Stimulated activated CD4-positive, alpha-beta T cell treated with anti-CD3 and anti-CD28 coated beads, Interleukin-4, amount 100 ng/mL, for 1 hour (primary cell): ENCODE data around the gene MYPOP.

Experiments used
- DNase-seq: peaks from one replicate; pipeline ENCODE4 v3.0.0-alpha.2; 2020

MYPOP gene

GRCh38 chr19:45862564-45863334, 39.7 kb downstream of the MYPOP start, which contains the start of gene SYMPK:
TSS of gene SYMPK (minus strand) at chr19:45863147. CDS start at chr19:45854495, 8,652 bp downstream.
- peak; percentile 99 for DNase-seq

DNA sequence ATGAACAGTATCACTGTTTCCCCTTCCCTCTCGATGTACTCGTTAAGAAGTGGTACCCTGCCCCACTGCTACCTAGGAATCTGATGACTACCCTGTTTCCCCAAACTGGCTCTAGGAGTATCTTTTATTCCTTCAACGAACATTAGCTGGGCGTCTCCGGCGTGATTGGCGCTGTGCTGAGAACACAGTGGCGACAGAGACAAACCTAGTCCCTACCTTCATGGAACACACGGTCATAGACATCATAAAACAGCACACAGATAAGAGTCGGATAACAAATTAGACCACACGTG, 40.2 kb downstream of the MYPOP start:
- DNase-seq = no peak

DNA sequence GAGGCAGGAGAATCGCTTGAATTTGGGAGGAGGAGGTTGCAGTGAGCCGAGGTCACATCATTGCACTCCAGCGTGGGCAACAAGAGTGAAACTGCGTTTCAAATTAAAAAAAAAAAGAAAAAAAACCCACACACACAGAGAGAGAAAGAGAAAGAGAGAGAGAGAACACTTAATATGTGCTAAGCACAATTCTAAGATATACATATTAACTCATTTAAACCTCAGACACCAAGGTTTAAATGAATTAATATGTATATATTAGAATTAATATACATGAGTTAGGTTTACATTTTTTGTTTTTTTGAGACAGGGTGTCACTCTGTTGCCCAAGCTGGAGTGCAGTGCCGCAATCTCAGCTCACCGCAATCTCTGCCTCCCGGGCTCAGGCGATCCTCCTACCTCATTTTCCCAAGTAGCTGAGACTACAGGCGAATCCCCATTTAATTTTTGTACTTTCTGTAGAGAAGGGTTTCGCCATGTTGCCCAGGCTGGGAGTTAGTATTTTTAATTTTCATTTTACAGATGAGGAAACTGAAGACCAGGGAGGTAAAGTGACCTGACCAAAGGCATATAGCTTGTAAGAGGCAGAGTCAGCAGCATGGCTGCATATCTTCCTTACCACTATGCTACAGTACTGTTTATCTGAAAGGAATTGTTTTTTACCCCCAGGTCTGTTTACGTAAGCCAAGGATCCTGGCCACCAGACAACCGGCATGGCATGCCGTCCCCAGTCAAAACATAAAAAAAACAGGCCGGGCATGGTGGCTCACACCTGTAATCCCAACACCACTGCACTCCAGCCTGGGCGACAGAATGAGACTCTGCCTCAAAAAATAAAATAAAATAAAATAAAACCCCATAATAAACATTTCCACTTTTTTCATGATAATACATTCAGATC, 41.8 kb downstream of the MYPOP start:
- DNase-seq = no peak

DNA sequence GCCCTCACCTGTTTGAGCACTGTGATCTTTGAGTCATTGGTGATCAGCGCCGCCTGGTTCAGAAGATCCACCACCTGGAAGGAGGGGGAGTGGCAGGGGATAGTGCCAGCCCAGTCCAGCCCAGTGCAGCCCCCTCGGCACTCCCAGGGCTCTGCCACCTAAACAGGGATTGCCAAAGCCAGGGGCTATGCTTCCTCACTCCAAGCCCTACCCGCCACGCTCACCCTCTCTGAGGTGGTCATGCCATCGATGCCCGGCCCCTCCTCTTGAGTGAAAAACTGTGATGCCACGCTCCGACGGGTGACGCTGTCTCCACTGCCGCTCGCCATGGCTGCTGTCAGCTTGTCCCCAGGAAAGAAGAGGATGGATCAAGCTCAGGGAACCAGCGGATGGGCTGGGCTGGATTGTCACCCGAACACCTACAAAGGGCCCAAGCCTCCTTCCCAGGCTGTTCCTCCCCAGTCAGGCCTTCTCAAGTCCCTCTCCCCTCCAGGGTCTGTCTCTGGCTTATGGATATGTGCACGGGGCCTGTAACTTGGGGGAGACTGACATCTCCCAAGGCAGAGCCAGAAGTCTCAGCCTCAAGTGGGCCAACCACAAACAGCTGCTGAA, 48.1 kb downstream of the MYPOP start:
- no peak for DNase-seq

DNA sequence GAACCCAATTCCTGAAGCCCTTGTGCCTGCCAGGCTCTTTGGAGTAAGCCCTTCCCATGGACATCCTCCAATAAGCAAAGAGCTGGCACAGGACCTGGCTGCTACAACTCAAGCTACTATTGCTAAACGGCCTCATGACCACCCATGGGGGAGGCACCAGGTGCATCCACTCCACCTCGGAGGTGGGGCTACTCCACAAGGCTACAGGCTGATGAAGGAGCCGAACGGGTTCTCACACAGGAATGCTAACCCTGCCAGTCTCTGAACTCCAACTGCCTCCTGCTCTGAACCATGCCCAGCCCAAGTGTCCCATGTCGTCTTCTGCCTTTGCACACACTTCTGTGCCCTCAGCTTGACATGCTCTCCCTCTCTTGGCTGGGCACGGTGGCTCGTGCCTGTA, 49.4 kb downstream of the MYPOP start:
- DNase-seq = no peak

- DNase-seq = no peak
Measured at GRCh38 chr19:45852145-45852750, 50.2 kb downstream of the MYPOP start.

- no peak for DNase-seq
Measured at GRCh38 chr19:45848922-45849321, 53.5 kb downstream of the MYPOP start.

- no peak for DNase-seq
Measured at GRCh38 chr19:45847663-45848062, 54.8 kb downstream of the MYPOP start.

GRCh38 chr19:45842198-45842597, 60.2 kb downstream of the MYPOP start:
- no peak for DNase-seq
